HS-5 (cell line): Measurements from ENCODE around the gene SETD1A.
"Not testable (repeated sequence)": the region's sequence is repeated elsewhere in the genome, so short reads cannot be mapped to it uniquely, and the experiment has no call there.

Source experiments
- DNase-seq: peaks from one replicate; pipeline ENCODE4 v3.0.0-alpha.2; 2012; ENCODE audit warnings: low read depth

Gene SETD1A

DNA sequence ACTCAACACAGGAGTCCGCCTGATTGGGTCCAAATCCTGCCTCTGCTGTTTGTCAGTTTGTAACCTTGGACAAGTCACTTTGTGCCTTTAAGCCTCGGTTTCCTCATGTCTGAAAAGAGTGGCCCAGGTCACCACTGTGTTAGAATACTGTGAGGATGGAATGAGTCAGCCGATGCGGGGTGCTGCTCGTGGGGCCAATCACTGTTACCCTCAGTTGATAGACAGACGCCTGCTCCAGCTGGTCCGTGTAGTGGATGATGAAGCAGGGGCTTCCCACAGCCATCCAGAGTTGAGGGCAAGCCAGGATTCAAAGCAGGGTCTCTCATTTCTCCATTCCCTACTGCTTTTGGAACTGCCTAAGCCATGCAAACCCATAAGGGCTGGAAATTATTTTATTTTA is 28.4 kb upstream of the SETD1A start:
- DNase-seq, result no peak

DNA sequence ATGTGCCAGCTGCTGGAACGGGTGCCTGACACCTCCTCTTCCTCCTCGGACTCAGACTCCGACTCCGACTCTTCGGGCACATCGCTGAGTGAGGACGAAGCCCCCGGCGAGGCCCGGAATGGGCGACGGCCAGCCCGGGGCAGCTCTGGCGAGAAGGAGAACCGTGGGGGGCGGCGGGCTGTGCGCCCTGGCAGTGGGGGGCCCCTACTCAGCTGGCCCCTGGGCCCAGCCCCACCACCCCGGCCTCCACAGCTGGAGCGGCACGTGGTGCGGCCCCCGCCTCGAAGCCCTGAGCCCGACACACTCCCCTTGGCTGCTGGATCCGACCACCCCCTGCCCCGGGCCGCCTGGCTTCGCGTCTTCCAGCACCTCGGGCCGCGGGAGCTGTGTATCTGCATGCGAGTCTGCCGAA is 27.4 kb upstream of the SETD1A start:
- no peak for DNase-seq

DNA sequence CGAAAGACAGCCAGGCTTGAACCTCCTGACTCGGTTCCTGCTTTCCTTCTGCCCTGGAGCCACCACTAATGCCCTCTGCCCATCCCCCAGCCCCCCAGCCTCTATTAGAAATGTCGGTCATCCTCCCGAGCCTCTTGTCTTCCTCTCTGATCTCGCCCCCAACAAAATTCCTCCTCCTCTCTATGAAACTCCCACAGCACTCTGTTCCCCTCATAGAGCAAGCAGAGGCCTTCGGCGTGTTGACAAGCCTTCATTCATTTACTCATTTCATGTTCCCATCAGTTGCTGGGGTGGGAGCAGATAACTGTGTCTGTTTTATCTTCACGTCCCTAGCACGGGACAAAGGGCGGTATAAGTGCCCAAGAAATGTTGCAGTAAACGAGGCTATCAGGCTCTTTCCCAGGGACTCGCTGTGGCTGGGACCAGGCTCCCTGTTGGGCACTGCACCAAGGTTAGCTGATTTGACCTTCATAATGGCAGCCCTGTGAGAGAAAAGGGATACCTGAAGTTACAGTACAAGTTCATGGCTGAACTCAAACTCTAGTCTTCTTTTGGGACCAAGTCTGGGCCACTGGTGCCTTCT is 26.4 kb upstream of the SETD1A start:
- no peak for DNase-seq

DNA sequence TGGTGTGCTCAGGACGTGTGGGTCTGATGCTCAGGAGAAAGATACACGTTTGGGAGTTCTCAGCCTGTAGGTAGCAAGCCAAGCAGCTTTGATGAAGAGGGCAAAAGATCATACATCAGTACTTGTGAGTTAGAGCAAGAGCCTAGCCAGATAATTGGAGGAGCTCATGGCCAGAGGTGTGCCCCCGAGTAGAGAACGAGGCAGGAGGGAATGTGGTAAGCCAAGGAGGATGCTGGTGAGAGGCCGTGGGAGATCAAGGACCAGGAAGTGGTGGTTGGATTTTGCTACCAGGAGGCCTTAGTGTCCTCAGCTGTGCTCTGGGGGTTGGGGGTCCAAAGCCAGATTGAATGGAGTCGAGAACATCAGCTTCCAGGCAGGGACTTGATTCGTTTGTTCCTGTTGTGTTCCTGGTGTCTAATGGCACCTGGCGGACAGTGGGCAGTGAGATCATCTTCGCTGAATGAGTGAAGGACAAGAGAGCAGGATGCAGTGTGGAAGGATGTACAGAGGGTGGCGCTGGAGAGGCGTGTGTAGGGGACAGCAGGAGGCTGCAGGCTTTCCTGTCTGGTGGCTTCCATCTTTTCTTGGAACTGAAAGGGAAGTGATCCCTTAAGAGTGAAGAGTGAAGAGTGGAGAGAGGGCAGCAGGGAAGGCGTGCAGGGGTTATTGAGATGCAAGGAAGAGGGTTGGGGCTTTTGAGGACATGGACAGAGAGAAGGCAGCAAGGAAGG is 22.6 kb upstream of the SETD1A start:
- no peak for DNase-seq

DNA sequence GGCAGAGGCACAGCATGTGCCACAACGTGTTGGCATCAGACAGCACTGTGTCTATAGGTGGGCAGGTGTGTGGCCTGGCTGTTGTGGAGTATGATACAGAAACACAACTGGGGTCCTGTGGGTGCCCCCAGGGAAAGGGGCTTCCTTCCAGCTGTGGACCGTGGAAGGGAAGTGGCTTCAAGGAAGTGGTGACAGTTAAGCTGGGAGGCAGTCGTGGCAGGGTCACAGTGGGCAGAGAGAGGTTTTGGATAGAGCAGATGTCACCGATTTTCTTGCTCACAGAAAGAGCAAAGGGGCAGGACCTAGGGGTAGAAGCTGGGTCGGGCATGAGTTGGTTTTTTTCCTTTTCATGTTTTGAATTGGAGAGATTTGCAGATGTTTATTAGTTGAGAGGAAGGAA is 19.9 kb upstream of the SETD1A start:
- DNase-seq, result no peak

DNA sequence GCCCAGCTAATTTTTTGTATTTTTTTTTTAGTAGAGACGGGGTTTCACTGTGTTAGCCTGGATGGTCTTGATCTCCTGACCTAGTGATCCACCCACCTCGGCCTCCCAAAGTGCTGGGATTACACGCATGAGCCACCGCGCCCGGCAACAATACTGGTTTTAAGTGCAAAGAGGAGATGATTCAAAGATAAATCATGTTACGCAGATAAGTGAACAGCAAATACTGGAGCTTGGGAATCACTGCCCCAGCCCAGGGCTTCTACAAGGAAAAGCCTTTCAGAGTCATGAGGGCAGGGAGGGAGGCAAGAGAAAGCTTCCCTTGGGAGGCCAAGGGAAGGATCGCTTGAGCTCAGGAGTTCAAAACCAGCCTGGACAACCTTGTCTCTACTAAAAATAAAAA is 18.0 kb upstream of the SETD1A start:
- DNase-seq, result not testable (repeated sequence)

DNA sequence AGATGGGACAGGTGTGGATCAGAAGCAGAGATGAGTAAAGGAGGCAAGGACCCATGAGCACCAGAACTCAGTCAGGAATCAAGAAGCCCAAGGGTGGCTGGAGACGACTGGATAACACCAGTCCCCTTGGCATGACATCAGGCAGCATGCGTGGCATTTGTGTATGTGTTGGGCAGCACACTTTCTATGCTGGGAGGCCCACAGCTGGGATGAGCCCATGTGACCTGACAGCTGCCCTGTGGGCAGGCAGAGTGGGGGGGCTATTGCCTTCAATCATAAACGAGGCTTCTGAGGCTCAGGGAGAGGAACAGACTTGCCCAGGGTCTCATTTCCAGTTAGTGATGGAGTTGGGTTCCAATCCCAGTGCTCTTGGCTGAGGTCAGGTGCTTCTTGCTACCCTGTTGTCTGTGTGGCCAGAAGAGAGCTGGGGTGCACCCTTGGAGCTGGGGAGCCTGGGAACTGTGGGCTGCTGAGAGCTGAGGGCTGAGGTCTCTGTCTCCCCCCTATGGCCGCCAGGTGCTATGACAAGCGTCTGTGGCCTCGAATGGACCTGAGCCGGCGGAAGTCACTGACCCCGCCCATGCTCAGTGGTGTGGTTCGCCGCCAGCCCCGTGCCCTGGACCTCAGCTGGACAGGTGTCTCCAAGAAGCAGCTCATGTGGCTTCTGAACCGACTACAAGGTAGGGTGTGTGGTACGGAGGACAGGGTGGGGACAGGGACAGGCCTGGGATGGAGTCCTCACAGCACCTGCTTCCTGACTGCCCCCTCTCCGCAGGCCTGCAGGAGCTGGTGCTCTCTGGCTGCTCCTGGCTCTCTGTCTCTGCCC is 15.7 kb upstream of the SETD1A start:
- DNase-seq, result no peak

DNA sequence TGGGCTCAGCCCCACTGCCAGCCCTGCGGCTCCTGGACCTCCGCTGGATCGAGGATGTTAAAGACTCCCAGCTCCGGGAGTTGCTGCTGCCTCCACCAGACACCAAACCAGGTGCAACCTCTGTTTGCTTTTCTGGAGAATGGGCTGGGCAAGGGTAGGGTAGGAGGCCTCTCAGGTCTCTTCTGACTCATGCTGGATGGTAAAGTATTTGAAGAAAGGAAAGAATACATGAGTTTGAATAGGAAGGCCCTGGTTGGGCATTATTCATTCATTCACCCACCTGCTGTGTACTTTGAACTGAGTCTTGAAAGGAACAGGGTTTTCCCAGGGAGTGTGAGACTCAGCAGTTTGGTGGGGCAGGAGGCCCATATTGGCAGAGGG is 15.1 kb upstream of the SETD1A start:
- DNase-seq, result no peak

DNA sequence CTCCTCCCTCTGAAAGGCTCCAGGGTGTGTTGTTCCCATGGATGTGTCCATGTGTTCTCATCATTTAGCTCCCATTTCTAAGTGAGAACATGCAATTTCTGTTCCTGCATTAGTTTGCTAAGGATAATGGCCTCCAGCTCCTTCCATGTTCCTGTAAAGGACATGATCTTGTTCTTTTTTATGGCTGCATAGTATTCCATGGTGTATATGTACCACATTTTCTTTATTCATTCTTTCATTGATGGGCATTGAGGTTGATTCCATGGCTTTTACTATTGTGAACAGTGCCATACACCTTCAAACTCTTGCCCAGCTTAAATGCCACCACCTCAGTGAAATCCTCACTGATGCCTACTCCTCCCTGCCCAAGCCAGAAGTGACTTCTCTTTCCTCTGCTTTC is 13.2 kb upstream of the SETD1A start:
- DNase-seq, result no peak

DNA sequence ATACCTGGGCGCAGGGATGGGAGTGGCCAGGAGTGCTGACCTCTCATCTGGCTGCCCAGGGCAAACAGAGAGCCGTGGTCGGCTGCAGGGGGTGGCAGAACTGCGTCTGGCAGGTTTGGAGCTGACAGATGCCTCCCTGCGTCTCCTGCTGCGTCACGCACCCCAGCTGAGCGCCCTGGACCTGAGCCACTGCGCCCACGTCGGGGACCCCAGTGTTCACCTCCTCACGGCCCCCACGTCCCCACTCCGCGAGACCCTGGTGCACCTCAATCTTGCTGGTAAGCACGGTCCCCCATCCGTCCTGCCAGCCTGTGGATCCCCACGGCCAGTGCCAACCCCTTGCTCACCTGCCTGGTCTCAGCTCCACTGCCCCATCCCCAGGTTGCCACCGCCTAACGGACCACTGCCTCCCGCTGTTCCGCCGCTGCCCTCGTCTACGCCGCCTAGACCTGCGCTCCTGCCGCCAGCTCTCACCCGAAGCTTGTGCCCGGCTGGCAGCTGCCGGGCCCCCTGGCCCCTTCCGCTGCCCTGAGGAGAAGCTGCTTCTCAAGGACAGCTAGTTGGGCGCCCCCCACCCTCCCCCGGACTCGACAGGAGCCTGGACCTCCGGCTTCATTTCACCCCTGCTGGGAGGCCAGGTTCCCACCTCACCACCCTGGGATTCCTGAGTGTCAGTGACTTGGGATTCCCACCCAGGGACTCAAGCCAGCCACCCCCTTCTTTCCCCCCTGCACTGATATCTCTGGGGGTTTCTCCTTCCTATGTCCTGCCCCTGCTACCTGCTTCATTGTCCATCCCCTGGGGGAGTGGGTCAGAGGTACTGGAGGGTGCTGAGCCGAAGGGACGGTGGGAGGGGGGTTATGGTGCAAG is 10.6 kb upstream of the SETD1A start:
- DNase-seq, result no peak

DNA sequence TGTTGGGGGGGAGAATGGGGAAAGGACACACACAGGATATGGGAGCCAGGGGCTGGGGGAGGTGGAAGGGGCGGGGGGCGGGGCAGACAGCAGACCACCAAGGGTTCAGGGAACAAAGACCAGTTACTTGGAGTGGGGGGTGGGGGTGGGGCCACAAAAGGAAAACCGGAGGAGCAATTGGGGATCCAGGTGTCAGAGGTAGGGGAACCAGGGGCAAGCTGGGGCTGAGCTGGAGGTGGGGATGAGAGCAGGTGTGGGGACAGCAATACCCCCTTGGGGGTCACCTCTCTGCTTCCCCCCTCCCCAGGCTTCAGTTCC is 10.1 kb upstream of the SETD1A start:
- DNase-seq, result no peak

DNA sequence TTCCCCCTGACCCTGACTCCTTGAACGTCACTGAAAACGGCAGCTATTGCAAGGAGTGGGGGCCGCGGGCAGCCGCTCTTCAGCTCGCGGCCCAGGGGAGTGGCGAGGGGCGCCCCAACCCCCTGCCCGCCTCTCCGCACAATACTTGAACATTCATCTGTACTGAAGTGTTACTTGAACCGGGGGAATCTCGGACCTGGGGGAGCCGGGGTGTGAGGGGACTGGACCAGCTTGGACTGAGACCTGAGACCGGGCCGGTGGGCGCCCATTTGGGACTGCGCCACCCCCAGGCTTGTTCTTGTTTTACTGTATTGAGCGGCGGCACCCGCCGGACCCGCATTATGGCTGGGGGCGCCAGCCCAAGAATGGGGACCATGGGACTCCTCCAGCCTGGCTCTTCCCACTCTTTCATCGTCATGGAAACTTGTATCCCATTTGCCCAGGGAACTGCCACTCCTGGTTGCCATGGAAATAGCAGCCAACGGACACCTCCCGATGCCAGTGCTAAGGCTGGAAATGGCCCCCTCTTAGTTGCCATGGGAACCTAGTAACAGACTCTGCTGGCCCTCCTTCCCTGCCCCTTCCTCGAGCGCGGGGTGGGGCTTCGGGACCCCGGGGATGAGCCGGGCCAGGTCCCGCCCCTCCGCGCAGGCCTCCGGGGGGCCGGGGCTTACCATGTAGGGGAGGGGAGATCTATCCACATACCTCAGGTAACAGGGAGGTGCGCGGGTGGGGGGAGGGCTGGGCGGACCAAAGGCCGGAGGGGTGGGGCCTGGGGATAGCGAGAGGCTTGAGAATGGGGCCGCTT is 9.5 kb upstream of the SETD1A start:
- DNase-seq, result peak; percentile 92

DNA sequence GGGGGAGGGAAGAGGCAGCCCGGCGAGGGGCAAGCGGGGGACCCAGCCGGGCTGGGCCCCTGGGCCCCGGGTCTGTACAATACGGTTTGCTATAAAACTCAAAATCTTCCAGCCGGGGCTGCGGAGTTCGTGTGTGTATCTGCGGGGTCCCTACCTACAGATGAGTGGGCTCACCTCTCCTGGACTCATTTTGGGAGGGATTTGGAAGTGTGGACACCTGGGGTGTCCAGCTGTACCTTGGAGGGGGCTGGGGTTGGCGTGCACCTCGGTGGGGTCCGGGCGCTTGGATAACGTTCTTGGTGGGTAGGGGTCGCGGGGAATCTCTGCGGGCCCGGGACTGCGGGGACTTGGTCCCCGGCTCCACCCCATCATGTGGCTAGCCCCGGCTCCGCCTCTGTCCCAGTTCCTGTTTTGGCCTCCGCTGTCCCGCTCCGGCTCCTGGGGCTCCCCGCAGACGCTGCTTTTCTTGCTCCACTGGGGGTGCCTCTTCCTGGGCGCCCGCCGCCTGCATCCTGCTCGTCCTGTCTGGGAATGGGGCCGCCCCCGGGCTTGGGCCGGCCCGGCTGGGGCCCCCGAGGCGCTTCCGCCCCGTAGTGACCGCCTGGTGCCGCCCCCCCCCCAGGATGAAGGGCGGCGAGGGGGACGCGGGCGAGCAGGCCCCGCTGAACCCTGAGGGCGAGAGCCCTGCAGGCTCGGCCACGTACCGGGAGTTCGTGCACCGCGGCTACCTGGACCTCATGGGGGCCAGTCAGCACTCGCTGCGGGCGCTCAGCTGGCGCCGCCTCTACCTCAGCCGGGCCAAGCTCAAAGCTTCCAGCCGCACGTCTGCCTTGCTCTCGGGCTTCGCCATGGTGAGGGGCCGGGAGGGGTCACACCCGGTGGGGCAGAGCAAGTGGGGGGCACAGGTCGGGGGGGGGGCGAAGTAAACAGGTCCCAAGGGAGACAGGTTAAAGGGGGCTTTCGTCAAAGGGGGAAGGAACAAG is 8.6 kb upstream of the SETD1A start, which contains the start of gene ORAI3:
TSS of gene ORAI3 (plus strand) at position 402 of the 983 bp plus-strand sequence. CDS start at position 624, 222 bp downstream.
- DNase-seq, result no peak

DNA sequence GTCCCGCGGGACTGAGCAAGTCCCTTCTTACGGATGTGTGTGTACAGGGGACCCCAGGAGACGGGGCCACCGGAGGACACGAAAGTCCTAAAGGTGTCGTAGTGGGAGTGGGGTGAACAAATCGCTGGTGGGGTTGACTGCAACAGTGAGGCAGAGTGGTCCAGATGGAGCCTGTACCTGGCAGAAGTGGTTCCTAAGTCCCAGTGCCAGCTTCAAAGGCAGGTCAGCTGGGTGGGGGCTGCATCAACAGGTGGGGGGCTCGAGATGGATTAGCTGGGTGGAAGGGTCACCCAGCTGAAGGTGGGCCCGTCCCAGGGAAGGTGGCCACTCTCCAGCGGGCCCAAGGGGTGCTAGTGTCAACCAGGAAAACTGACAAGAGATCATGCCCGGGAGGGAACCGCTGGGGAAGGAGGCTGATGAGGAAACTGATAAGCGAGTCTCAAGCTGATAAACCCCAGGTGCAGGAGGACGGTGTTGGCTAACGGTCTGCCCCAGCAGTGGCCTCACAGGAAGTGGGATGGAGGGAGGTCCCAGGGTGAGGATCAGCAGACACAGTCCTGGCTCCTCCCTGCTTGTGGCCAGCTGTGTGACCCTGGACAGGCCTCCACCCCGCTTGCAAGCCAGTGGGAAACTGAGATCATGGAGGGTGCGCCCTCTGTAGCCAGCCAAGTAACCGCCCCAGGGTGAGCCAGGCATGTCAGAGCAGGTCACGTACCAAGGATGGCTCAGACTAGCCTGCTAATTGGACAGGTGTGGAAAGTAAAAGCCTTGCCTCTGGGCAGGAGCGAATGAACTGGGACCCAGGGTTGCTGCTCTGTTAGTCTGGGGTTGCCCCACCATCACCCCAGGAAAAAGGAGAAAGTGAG is 7.7 kb upstream of the SETD1A start:
- peak; percentile 68 for DNase-seq

DNA sequence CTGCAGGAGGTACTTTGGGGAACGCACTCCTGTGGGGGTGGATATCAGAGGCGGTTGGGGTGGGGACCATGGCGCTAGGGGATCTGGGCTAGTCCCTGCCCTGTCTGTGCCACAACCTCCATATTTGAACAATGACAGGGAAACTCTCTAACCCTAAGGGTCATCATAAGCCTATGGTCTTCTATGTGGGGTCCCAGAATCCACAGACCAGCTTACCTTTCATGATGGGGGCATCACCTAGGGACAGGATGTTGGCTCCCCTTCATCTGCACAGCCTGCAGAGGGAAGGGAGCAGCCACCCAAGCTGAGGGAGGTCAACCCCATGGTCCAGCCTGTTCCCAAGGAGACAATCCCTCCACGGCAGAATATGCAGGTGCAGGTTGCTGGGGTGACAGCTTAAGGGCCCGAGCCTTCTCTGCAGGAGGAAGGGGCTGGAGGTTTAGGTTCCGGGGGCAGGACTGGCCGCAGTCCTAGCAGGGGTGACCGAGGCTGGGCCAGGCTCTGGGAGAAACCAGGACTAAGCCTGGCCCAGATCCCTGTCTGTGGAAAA is 7.0 kb upstream of the SETD1A start:
- no peak for DNase-seq

DNA sequence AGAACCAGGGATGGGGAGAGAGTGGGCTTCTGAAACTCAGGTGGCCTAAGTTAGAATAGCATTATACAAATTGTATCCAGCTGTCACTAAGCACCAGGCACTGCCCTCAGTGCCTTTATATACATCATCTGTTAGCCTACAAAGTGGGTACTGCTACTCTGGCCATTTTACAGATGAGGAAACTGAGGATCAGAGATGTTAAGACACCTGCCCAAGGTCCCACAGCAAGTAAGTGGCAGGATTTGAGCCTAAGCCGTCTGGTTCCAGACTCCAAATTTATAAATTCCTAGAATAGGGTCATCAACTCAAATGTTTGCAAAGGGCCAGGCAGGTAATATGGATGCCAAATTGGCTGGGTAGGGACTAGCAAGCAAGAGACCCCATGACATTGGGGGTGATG is 6.4 kb upstream of the SETD1A start:
- no peak for DNase-seq

DNA sequence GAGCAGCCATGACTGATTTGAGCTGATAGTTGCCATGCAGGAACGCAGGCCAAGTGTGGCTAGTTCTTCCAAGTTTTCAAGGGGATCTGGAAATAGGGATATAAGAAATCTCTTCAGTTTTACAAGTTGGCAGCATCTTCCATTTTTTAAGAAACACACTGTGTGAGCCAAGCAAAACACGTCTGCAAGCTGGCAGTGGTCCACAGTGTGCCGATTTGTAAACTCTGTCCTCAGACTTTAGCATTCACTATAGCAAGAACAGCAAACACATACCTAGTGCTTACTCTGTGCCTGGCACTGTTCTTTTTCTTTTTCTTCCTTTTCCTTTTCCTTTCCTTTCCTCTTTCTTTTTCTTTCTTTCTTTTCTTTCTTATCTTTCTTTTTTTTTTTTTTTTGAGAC is 5.8 kb upstream of the SETD1A start:
- no peak for DNase-seq

DNA sequence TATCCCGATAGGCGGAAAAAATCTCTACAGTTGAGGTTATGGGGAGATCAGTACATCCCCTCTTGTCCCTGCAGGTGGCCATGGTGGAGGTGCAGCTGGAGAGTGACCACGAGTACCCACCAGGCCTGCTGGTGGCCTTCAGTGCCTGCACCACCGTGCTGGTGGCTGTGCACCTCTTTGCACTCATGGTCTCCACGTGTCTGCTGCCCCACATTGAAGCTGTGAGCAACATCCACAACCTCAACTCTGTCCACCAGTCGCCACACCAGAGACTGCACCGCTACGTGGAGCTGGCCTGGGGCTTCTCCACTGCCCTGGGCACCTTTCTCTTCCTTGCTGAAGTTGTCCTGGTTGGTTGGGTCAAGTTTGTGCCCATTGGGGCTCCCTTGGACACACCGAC is 4.4 kb upstream of the SETD1A start:
- DNase-seq, result no peak
